IMR-90 (cell line): ENCODE measurements around the gene KDELR1. TPM values are rescaled to one million over a fixed set of nuclear protein-coding genes. Genes with fewer than 3 reads are reported as not detected.

Source experiments
- ATAC-seq: fragments of 200-7000 bp; cut with Tn5 transposase; 2 replicates; pipeline ENCODE4 v1.9.1; 2020; ENCODE audit warnings: low read depth, mild to moderate bottlenecking, moderate library complexity
- BruUV-seq: library from RNA; stranded (reverse); fragments of 400-500 nt; replicated peaks from 2 replicates; lab custom pipeline; 2021; lab: Mats Ljungman, UMichigan
- CTCF ChIA-PET: fragments of 300-600 bp; formaldehyde crosslinking; extraction: SDS; loops from one replicate; lab custom pipeline; 2021; ENCODE audit warnings: antibody characterized with exemption; lab: Yijun Ruan, JAX
- POLR2A ChIA-PET: fragments of 300-600 bp; sonication (Branson Sonifier 250); formaldehyde crosslinking; loops from one replicate; lab custom pipeline; 2022; ENCODE audit warnings: antibody characterized with exemption; ENCODE audit not compliant: unreplicated experiment; lab: Charles Lee
- DNase-seq: peaks from one replicate; pipeline ENCODE4 v3.0.0; 2013
- H2AFZ ChIP-seq: replicated peaks from 2 replicates; pipeline ENCODE3; 2013; ENCODE audit warnings: low read length, mild to moderate bottlenecking; ENCODE audit not compliant: poor library complexity
- H2AK5ac ChIP-seq: 2 replicates; pipeline ENCODE4 v1.6.1; 2013; ENCODE audit warnings: low read depth, low read length, inconsistent platforms
- H2AK9ac ChIP-seq: replicated peaks from 2 replicates; pipeline ENCODE3; 2013; ENCODE audit warnings: mild to moderate bottlenecking, low read depth, low read length, moderate library complexity; ENCODE audit not compliant: poor library complexity
- H2BK120ac ChIP-seq: 2 replicates; pipeline ENCODE4 v1.6.1; 2013; ENCODE audit warnings: low read depth, low read length, inconsistent platforms
- H2BK15ac ChIP-seq: 3 replicates; pipeline ENCODE4 v1.6.1; 2013; ENCODE audit warnings: low read depth, low read length, inconsistent platforms
- H2BK20ac ChIP-seq: 2 replicates; pipeline ENCODE4 v1.6.1; 2013; ENCODE audit warnings: low read depth, mild to moderate bottlenecking, inconsistent platforms, low read length, moderate library complexity
- H2BK5ac ChIP-seq: 2 replicates; pipeline ENCODE4 v1.6.1; 2013; ENCODE audit warnings: mild to moderate bottlenecking, low read depth, low read length, inconsistent platforms; ENCODE audit not compliant: poor library complexity, severe bottlenecking
- H3K14ac ChIP-seq: replicated peaks from 2 replicates; pipeline ENCODE4 v1.6.1; 2013; ENCODE audit warnings: low read depth, low read length, inconsistent platforms
- H3K18ac ChIP-seq: 2 replicates; pipeline ENCODE4 v1.6.1; 2013; ENCODE audit warnings: low read depth, low read length, control low read depth
- H3K23ac ChIP-seq: 2 replicates; pipeline ENCODE4 v1.6.1; 2013; ENCODE audit warnings: low read depth, low read length, inconsistent platforms
- H3K27ac ChIP-seq: 2 replicates; pipeline ENCODE4 v1.5.1; 2013; ENCODE audit warnings: mild to moderate bottlenecking, control low read depth, low read length; ENCODE audit not compliant: insufficient read depth
- H3K27me3 ChIP-seq: 2 replicates; pipeline ENCODE4 v1.6.1; 2013; ENCODE audit warnings: low read length; ENCODE audit not compliant: control insufficient read depth, insufficient read depth
- H3K36me3 ChIP-seq: 2 replicates; pipeline ENCODE4 v1.6.1; 2013; ENCODE audit warnings: low read length, mixed read lengths; ENCODE audit not compliant: control insufficient read depth, insufficient read depth
- H3K4ac ChIP-seq: 2 replicates; pipeline ENCODE4 v1.6.1; 2013; ENCODE audit warnings: low read depth, low read length, inconsistent platforms
- H3K4me1 ChIP-seq: 2 replicates; pipeline ENCODE4 v1.6.1; 2013; ENCODE audit warnings: low read length, mixed read lengths; ENCODE audit not compliant: control insufficient read depth, insufficient read depth
- H3K4me2 ChIP-seq: 2 replicates; pipeline ENCODE4 v1.6.1; 2013; ENCODE audit warnings: low read depth, mild to moderate bottlenecking, control low read depth, low read length, moderate library complexity
- H3K4me3 ChIP-seq: 2 replicates; pipeline ENCODE4 v1.5.1; 2013; ENCODE audit warnings: low read depth, mild to moderate bottlenecking, control low read depth, low read length, moderate library complexity; ENCODE audit not compliant: insufficient read depth
- H3K56ac ChIP-seq: 2 replicates; pipeline ENCODE4 v1.6.1; 2013; ENCODE audit warnings: low read length, inconsistent platforms; ENCODE audit not compliant: insufficient read depth; ENCODE audit errors: extremely low read depth
- H3K79me1 ChIP-seq, 2 experiments: 2 replicates each; pipeline ENCODE4 v1.6.1; 2013; ENCODE audit warnings: low read length in 2 of 2, inconsistent platforms in 1 of 2, low read depth in 1 of 2
- H3K9ac ChIP-seq: 2 replicates; pipeline ENCODE4 v1.6.1; 2013; ENCODE audit warnings: low read depth, low read length, control low read depth
- H3K9me1 ChIP-seq: 2 replicates; pipeline ENCODE4 v1.6.1; 2013; ENCODE audit warnings: low read length, inconsistent platforms; ENCODE audit not compliant: insufficient read depth
- H3K9me3 ChIP-seq: 2 replicates; pipeline ENCODE4 v1.6.1; 2013; ENCODE audit warnings: low read length; ENCODE audit not compliant: control insufficient read depth, insufficient read depth
- H4K20me1 ChIP-seq: 2 replicates; pipeline ENCODE4 v1.6.1; 2013; ENCODE audit warnings: low read length, inconsistent platforms; ENCODE audit not compliant: insufficient read depth
- H4K5ac ChIP-seq: 2 replicates; pipeline ENCODE4 v1.6.1; 2013; ENCODE audit warnings: mild to moderate bottlenecking, low read depth, low read length, control low read depth
- H4K8ac ChIP-seq, 2 experiments: 2 replicates each; pipeline ENCODE4 v1.6.1; 2013; ENCODE audit warnings: low read depth in 2 of 2, low read length in 2 of 2, control low read depth in 1 of 2, inconsistent platforms in 1 of 2
- H4K91ac ChIP-seq: 2 replicates; pipeline ENCODE4 v1.6.1; 2013; ENCODE audit warnings: low read depth, low read length, inconsistent platforms; ENCODE audit not compliant: insufficient read depth
- BHLHE40 ChIP-seq: fragments of 150-350 bp; IDR thresholded peaks from 2 replicates; pipeline ENCODE4 v1.6.1; 2016; ENCODE audit warnings: mild to moderate bottlenecking, low read depth, low read length
- CEBPB ChIP-seq: IDR thresholded peaks from 2 replicates; pipeline ENCODE4 v1.6.1; 2012; ENCODE audit warnings: low read depth, low read length, improper control_type of control experiment
- CHD1 ChIP-seq: IDR thresholded peaks from 2 replicates; pipeline ENCODE4 v1.6.1; 2012; ENCODE audit warnings: low read depth, low read length, improper control_type of control experiment
- FOS ChIP-seq: fragments of 150-350 bp; IDR thresholded peaks from 2 replicates; pipeline ENCODE4 v1.6.1; 2016; ENCODE audit warnings: low read depth, low read length
- MAFK ChIP-seq: IDR thresholded peaks from 2 replicates; pipeline ENCODE4 v1.6.1; 2012; ENCODE audit warnings: low read depth, low read length, improper control_type of control experiment
- MAZ ChIP-seq: IDR thresholded peaks from 2 replicates; pipeline ENCODE4 v1.6.1; 2012; ENCODE audit warnings: low read depth, mild to moderate bottlenecking, low read length, improper control_type of control experiment, moderate library complexity, borderline replicate concordance
- MXI1 ChIP-seq: IDR thresholded peaks from 2 replicates; pipeline ENCODE4 v1.6.1; 2012; ENCODE audit warnings: low read depth, mild to moderate bottlenecking, low read length, moderate library complexity, borderline replicate concordance
- NFE2L2 ChIP-seq: fragments of 150-350 bp; IDR thresholded peaks from 2 replicates; pipeline ENCODE4 v1.6.1; 2016; ENCODE audit warnings: low read depth, mild to moderate bottlenecking, low read length
- POLR2A ChIP-seq: IDR thresholded peaks from 2 replicates; pipeline ENCODE4 v1.6.1; 2012; ENCODE audit warnings: mild to moderate bottlenecking, low read depth, low read length
- RAD21 ChIP-seq: IDR thresholded peaks from 2 replicates; pipeline ENCODE4 v1.6.1; 2012; ENCODE audit warnings: low read length, improper control_type of control experiment
- RCOR1 ChIP-seq: IDR thresholded peaks from 2 replicates; pipeline ENCODE4 v1.6.1; 2012; ENCODE audit warnings: mild to moderate bottlenecking, low read length, improper control_type of control experiment; ENCODE audit not compliant: insufficient replicate concordance
- RFX5 ChIP-seq: IDR thresholded peaks from 2 replicates; pipeline ENCODE4 v1.8.0; 2012; ENCODE audit warnings: low read depth, mild to moderate bottlenecking, low read length, moderate library complexity
- SMC3 ChIP-seq: fragments of 150-350 bp; IDR thresholded peaks from 2 replicates; pipeline ENCODE4 v1.6.1; 2016; ENCODE audit warnings: low read depth, mild to moderate bottlenecking, antibody characterized with exemption, low read length, moderate library complexity
- WGBS, 2 experiments: methylation state at CpG; one replicate each; pipeline versions ENCODE4 v1.1.5 to v1.1.7; 2013; ENCODE audit warnings: missing lambda C conversion rate in 2 of 2; ENCODE audit not compliant: insufficient read length in 1 of 2; ENCODE audit errors: extremely low coverage in 2 of 2; 5-methylcytosine and 5-hydroxymethylcytosine counted together
- dilution Hi-C: fragments of 300-500 bp; cut with HindIII; formaldehyde crosslinking; loops from one replicate; pipeline ENCODE4 v1.14.3; 2018; ENCODE audit warnings: low sequenced_read_pairs; ENCODE audit not compliant: unreplicated experiment
- in situ Hi-C: fragments of 300-500 bp; cut with MboI; formaldehyde crosslinking; loops from 3 replicates; pipeline ENCODE4 v1.14.3; 2019; ENCODE audit warnings: low sequenced_read_pairs, inconsistent platforms, mixed read lengths
- intact Hi-C: fragments of 100-400 bp; cut with micrococcal nuclease; formaldehyde crosslinking; loops from 2 replicates; pipeline ENCODE4 v1.10.0; 2022
- polyA plus RNA-seq, 3 experiments: library from polyadenylated mRNA; depleted of rRNA; stranded (reverse); fragments of >200 nt; gene quantifications; 2 replicates each; pipeline ENCODE4 v1.2.3, GENCODE V29; 2012; ENCODE audit warnings: low replicate concordance in 1 of 3
- total RNA-seq: library from RNA; depleted of rRNA; stranded (reverse); fragments of >200 nt; gene quantifications from 2 replicates; pipeline ENCODE4 v1.2.3, GENCODE V29; 2012
- TF ChIP-seq, protein P1 (sequence below): fragments of 150-350 bp; IDR thresholded peaks from 2 replicates; pipeline ENCODE4 v1.6.1; 2017; ENCODE audit warnings: mild to moderate bottlenecking, antibody characterized with exemption, low read length, low read depth
- TF ChIP-seq, protein P2 (sequence below): fragments of 150-350 bp; IDR thresholded peaks from 2 replicates; pipeline ENCODE4 v1.6.1; 2016; ENCODE audit warnings: low read depth, mild to moderate bottlenecking, low read length, moderate library complexity, borderline replicate concordance
- TF ChIP-seq, protein P3 (sequence below): conservative IDR thresholded peaks from 2 replicates; pipeline ENCODE4 v1.5.1; 2012; ENCODE audit warnings: mild to moderate bottlenecking, low read depth, low read length, improper control_type of control experiment

Gene KDELR1
- total and polyA plus RNA-seq, 2 of the 4 experiments (the other 2 are of a cell fraction) = 58.8 to 180 TPM

DNA sequence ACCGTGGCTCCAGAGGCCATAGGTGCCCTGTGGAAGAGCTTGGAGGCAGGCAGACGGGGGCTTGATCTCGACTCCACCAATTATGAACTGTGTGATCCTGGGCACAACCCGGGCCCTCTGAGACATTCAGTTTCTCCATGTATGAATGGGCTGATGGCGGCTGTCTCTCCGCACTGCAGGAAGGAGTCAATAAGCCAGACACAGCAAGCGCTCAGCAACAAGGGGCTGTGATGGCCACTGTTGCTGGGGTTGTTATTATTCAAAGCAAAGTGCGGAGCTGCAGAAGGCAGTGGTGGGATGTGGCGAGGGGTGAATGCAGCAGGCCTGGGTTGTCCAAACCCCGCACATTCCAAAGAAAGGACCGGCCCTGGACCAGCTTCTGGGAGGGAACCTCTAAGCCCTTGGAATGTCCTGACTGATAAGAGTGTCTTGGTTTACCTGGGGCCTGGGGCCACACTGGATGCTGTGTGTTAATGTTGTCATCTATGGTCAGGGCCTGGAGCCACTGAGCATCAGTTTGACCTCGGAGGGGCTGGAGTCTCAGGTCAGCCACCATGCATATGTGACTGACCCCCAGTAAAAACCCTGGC lies 35.9 kb downstream of the KDELR1 start:
- Histone ChIP-seq H4K8ac (no peak overlapping the region), H3K56ac (no peak overlapping the region), H3K9ac (no peak overlapping the region), H3K4me2 (no peak overlapping the region), H4K20me1 (no peaks in the 10 kb centered on the region), H2BK120ac (no peak overlapping the region), H3K79me1 (no peaks in the 10 kb centered on the region), H3K4ac (no peak overlapping the region), H4K5ac (no peak overlapping the region), H2BK5ac (no peak overlapping the region), H3K23ac (no peak overlapping the region), H3K18ac (no peak overlapping the region), H2BK15ac (no peak overlapping the region), H3K36me3 (no peaks in the 10 kb centered on the region), H2AFZ (no peak overlapping the region), H2AK5ac (no peak overlapping the region), H3K27ac (no peak overlapping the region), H3K9me1 (peaks cover 10% of the 10 kb centered on the region; the same call in 1 of the 2 replicates), H2BK20ac (no peak overlapping the region), H3K4me1 (no peaks in the 10 kb centered on the region), H3K14ac (no peak overlapping the region), H2AK9ac (no peak overlapping the region), H3K9me3 (no peaks in the 10 kb centered on the region), H3K4me3 (no peak overlapping the region), H3K27me3 (no peaks in the 10 kb centered on the region), H4K91ac (no peak overlapping the region)
- CTCF ChIA-PET = interaction anchor here (0.7 kb wide), 1 partner anchor 159 kb away, joined by 3 read pairs; no protein-coding TSS in a partner anchor
- BruUV-seq = no TSS peak
- in situ Hi-C loops (no loop called here), dilution Hi-C loops (no loop called here), intact Hi-C loops (no loop called here)
- ATAC-seq (no peak), DNase-seq (no peak)
- POLR2A ChIA-PET = no interaction called here
- 85% methylated on average over 7 of the region's 12 CpGs; no CpG with 5 or more reads in 1 of the 2 experiments for WGBS, 2 experiments
- no peak for TF ChIP-seq NFE2L2
- no peak for TF ChIP-seq RAD21
- no peak for TF ChIP-seq RCOR1
- no peak for TF ChIP-seq MXI1
- no peak for TF ChIP-seq CEBPB
- TF ChIP-seq MAFK = no peak
- TF ChIP-seq, protein P1, sequence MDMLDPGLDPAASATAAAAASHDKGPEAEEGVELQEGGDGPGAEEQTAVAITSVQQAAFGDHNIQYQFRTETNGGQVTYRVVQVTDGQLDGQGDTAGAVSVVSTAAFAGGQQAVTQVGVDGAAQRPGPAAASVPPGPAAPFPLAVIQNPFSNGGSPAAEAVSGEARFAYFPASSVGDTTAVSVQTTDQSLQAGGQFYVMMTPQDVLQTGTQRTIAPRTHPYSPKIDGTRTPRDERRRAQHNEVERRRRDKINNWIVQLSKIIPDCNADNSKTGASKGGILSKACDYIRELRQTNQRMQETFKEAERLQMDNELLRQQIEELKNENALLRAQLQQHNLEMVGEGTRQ = no peak
- TF ChIP-seq, protein P2, sequence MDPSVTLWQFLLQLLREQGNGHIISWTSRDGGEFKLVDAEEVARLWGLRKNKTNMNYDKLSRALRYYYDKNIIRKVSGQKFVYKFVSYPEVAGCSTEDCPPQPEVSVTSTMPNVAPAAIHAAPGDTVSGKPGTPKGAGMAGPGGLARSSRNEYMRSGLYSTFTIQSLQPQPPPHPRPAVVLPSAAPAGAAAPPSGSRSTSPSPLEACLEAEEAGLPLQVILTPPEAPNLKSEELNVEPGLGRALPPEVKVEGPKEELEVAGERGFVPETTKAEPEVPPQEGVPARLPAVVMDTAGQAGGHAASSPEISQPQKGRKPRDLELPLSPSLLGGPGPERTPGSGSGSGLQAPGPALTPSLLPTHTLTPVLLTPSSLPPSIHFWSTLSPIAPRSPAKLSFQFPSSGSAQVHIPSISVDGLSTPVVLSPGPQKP = no peak
- no peak for TF ChIP-seq BHLHE40
- no peak for TF ChIP-seq CHD1
- no peak for TF ChIP-seq FOS
- no peak for TF ChIP-seq RFX5
- no peak for TF ChIP-seq POLR2A
- TF ChIP-seq SMC3 = no peak
- TF ChIP-seq, protein P3, sequence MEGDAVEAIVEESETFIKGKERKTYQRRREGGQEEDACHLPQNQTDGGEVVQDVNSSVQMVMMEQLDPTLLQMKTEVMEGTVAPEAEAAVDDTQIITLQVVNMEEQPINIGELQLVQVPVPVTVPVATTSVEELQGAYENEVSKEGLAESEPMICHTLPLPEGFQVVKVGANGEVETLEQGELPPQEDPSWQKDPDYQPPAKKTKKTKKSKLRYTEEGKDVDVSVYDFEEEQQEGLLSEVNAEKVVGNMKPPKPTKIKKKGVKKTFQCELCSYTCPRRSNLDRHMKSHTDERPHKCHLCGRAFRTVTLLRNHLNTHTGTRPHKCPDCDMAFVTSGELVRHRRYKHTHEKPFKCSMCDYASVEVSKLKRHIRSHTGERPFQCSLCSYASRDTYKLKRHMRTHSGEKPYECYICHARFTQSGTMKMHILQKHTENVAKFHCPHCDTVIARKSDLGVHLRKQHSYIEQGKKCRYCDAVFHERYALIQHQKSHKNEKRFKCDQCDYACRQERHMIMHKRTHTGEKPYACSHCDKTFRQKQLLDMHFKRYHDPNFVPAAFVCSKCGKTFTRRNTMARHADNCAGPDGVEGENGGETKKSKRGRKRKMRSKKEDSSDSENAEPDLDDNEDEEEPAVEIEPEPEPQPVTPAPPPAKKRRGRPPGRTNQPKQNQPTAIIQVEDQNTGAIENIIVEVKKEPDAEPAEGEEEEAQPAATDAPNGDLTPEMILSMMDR = no peak
- TF ChIP-seq MAZ = no peak
